ENCODE results near the gene SS18L1.

The SS18L1 gene

DNA sequence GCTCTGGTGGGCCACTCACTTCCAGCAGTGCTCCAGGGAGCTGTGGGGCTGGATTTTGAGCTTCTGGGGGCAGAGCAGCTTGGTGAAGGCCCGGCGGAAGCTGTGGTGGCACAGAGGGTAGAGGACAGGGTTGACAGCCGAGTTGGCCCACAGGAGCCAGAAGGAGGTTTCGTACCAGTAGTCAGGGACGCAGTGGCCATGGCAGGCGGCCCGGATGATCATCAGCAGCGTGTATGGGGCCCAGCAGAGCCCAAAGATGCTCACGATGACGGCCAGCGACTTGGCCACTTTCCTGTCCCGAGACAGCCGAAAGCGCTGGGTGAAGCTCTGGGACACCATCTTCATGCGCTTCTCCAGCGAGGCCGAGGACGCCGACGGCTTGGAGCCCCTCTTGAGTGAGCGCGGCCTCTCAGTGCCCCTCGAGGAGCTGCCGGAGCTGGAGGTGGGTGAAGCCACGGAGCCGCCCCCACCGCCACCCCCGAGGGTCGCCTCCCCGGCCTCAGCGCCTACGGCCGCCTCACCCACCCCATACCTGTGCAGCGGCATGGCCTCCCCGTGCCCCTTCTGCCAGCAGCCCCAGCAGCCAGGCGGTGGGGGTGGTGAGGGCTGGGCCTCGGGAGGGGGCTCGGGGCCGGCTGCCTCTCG lies 72.5 kb downstream of the SS18L1 start:
- no peak for FAIRE-seq

DNA sequence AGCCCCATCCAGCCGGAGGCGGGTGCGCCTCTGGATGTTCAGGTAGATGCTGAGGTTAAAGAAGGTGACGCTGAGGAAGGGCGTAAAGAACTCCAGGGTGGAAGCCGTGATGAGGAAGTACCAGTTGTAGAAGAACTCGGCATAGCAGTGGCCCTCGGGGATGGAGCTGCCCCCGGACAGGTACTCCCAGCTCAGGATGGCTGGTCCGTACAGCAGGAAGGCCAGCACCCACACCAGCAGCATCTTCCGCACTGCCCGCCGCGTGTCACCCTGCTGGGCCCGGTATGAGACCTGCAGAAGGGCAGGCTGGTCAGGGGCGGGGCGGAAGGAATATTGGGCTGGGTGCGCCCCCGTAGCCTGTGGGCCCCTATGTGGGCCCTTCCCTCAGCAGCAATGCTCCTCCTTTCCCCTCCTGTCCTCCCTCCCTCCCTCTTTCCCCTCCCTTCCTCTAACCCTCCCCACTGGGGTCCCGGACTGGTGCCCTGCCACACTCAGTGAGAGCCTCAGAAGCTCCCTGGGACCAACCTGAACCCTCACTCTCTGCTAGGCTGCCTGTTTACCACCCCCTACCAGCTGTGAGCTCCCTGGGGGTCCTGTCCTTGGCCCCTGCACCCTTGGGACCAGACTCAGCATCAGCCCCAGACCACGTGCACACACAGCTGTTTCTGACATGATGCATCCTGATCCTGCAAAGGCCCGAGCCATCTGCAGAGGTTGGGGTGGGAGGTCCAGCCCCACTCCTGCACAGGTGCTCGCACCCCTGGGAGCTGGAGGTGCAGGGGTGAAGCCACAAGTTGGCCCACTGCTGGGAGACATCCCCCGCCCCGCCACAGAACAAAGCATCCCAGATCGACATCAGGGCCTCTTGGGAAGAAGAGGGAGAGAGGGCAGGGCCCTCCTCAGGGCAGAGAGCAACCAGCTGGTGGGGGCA lies 73.3 kb downstream of the SS18L1 start:
- FAIRE-seq: no peak

DNA sequence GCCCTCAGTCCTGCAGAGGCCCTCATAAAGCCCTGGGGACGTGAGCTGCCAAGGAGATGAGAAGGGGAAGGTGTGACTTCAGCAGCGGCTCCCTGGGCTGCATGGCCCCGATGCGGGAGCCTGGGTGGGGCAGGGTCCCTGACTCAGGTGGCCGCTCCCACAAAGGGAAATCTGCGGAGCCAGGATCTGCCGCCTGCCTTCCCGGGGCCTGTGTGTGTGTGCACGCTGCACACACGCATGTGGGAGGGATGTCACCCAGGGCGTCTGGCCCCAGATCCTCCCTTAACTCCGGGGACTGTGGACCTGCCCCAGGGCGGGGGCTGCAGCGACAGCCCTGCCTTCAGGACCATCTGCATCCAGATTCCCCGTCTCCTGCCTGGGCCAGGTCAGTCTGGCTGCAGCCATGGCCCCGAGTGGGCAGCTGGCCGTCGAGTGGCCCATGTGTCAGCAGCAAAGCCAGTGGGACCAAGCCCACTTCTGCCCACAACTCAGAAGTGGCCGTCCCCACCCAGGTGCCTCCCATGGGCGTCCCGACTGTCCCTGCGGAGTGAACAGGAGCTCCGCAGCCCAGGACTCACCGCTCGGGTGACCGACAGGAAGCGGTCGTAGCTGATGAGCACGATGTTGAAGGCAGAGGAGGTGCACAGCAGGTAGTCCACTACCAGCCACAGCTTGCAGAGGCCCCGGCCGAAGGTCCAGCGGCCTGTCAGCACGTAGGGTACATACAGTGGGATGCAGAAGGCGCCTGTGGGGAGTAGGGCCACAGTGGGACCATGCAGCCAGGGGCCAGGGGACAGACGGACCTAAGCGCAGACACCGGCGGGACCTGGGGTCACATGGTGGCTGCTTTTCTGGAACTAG lies 74.6 kb downstream of the SS18L1 start:
- FAIRE-seq: no peak

DNA sequence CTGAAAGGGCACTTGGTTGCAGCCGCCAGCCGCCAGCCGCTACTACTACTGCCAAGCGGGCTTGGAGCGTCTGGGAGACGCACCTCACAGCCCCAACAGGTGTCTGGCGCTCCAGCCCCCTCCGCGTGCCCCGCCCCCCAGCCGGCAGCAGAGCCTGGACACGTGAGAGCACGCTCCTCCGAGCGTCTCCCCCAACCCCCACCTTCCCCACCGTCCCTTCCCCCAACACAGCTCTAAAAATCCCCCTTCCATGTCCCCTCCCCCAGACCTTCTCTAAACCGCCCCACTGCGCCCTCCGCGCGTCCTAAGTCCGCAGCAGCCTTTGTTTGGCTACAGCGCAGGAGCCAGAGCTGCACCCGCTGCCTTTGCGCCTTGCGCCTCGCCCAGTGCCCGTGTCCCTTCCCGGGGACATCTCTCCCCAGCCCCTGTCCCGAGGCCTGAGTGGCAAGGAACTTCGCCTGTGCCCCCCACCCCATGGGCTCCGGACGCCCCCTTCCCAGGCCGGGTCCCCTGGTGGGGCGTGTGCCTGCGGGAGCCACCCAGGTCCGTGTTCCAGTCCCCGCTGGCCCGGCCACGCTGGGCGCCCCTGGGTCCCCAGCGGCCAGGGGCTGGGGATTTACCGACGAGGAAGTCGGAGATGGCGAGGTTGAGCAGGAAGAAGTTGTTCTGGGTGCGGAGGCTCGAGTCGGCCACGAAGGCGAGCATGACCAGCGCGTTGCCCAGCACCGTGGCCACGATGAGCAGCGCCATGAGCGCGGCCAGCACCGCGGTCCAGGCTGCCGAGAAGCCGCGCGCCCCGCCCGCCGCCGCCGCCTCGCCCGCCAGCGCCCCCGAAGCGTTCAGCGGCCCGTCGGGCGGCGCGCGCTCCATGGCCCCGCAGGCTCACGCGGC lies 75.8 kb downstream of the SS18L1 start:
- FAIRE-seq: no peak

DNA sequence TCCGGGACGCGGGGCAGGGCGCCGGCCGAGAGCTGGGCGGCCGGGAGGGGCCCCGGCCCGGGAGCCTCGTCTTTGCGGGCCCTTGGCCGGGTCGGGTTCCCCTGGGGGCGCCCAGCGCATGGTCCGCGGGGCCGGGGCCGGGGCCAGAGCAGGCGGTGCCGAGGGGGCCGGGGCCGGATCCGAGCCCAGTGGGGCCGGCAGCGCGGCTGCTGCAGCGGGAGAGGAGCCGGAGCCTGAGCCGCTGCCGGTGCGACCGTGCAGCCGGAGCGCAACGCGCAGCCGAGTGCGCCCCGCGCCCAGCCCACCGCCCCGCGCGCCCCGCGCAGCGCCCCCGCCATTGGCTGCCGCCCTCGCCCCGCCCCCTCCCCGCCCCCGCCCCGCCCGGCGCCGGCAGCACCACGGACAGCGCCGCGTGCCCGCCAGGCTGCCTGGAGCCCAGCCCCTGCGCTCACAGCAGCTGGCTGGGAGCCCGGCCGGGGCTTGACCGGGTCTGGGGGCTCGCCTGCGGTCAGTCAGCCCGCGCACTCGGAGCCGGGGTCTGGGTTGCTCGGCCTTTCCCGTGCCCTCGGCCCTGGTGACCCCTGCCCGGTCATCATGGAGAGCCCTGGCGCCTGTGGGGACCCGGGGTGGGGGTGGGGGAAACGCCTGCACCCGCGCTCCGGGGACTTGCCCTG lies 76.6 kb downstream of the SS18L1 start, which contains the start of gene HRH3:
Gene HRH3 (minus strand): TSS at position 287 of the 674 bp plus-strand sequence. CDS start 308 bp downstream, outside the sequence.
- FAIRE-seq: no peak

DNA sequence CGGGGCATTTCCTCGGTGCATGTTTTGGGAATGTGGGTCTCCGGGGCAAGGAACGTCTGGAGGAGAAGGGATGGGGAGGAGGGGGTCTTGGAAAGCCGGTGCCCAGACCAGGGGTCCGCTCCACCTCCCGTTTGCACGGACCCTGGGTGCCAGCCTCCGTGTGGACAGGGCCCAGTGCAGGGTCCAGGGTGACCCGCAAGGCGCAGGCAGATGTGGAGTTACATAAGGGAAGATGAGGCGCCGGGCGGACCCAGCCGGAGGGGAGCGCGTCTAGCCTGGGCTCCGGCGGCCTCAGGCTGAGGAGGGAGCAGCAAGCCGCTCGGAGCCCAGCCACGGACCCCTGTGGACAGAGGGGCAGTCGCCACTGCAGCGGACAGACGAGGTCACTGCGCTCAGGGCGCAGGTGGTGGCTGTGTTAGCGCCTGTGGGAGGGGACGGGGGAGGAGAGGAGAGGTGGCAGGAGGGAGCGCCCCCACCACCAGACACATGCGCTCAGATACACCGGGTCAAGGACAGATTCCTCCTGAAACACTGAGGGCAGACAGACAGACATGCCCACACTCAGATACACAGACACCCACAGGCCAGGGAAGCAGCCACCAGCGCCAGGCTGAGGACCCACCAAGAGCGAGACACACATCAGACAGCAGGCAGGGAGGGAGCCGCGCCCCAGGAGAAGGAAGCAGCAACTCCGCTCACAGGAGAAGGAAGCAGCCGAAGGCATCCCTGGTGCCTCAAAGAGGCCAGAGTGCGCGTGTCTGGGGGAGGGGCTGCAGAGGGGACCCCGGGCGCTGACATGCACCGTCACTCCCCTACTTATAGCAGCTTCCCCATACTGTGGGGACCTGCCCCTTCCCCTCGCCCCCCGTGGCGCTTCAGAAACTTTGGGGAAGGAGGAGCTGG lies 77.3 kb downstream of the SS18L1 start:
- FAIRE-seq: no peak

DNA sequence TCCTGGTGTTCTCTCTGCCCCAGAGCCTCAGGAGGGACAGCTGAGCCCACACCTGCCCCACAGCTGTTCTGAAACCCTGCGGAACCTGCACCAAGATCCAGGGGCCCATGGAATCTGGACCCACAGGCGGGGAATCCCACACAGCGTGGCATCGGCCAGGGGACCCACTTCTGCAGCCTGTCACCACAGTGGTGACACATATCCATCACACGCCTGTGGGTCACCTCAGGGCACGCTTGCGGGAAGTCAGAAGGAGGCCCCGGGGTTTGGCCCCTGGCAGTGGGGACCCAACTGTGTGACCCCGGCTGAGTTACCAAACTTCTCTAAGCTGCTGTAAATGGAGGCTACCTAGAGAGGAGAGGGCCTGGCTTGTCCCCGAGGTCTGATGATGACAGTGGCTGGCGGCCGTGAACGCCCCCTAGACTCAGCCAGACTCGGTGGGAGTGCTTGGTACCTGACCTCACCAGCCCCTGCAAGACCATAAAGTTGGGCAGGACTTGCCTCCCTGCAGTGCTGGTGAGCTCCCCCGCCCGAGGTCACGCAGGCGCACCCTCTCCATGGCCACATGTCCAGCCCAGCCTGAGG lies 78.8 kb downstream of the SS18L1 start:
- FAIRE-seq: no peak

DNA sequence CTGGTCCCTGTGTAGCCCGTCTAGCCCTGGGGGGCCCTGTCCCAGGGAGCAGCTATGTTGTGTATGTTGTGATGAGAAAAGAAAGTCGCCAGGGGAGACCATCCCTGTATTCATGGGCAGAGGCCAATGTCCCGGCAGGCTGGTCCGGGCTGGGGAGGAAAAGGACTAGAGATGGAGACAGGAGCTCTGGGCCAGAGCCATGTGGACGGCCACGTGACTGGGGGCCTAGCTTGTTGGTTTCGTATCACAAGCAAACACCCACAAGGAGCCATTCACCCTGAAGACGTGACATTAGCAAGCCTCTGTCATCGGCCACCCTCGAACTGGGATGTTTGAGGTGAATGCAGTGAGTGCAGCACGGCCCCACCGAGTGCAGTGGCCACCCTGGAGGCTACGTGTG lies 79.4 kb downstream of the SS18L1 start:
- no peak for FAIRE-seq

DNA sequence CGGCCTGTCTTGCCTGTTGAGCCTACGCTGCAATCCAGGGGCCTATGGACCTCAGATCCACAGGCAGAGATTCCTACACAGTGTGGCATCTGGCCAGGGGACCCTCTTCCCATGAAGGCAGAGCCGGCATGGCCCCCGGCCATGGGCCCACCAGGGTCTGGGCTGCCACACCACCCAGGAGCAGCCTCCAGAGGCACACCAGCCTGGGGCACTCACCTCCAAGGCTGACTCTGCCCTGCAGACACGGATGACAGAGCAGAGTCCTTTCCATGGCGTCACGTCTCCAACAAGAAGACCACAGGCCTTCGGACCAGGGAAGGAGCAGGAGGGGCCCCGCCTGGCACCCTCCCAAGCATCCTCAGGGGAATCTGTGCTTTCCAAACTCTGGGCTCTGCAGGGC lies 80.0 kb downstream of the SS18L1 start:
- no peak for FAIRE-seq

DNA sequence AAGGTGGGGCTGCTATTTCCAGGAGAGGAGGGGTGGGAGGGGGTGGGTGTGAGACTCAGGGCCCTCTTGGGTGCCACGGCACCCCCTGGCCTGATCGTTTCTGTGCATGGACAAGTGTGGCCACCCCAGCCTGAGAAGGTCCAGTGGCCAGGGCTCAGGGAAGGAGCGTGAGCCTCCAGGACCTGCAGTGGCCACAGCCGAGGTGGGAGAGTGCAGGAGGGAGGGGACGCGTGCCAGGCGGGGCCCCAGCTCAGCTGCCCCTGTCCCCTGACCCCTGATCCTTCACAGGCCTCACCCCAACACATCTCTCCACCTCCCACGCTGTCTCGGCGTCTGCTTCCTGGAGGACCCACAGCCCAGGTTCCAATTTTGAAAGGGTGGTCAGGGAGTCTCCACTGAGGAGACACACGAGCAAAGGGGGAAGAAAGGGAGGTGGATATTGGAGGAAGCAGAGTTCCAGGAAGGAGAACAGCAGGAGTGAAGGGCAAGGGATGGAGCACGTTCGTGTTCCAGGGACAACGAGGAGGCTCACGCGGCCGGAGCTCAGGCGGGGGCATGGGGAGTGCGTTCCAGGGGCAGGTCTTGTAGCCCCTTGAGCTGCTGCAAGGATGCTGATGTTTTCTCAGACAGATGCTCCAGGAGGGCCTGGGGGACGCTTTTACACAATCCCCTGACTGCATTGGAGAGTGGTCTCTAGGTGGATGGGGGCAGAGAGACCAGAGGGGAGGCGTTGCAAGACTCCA lies 80.7 kb downstream of the SS18L1 start:
- no peak for FAIRE-seq

DNA sequence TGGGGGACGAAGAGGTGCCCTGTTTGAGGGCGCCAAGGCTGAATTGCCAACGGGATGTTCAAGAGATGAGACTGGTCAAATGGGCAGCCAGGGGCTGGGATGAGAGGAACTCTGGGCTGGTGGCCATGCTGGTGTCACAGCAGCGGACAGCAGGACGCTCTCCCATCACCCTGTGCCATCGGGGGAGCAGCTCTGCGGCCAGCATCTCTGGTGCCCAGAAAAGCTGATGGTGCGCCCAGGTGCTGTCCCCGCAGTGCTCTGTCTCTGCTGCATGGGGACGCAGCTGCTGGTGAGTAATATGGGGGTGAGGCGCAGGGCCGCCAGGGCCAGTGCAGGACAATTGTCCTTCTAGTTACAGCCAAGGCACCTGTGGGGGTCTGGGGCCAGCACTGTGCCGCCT lies 81.5 kb downstream of the SS18L1 start:
- no peak for FAIRE-seq

DNA sequence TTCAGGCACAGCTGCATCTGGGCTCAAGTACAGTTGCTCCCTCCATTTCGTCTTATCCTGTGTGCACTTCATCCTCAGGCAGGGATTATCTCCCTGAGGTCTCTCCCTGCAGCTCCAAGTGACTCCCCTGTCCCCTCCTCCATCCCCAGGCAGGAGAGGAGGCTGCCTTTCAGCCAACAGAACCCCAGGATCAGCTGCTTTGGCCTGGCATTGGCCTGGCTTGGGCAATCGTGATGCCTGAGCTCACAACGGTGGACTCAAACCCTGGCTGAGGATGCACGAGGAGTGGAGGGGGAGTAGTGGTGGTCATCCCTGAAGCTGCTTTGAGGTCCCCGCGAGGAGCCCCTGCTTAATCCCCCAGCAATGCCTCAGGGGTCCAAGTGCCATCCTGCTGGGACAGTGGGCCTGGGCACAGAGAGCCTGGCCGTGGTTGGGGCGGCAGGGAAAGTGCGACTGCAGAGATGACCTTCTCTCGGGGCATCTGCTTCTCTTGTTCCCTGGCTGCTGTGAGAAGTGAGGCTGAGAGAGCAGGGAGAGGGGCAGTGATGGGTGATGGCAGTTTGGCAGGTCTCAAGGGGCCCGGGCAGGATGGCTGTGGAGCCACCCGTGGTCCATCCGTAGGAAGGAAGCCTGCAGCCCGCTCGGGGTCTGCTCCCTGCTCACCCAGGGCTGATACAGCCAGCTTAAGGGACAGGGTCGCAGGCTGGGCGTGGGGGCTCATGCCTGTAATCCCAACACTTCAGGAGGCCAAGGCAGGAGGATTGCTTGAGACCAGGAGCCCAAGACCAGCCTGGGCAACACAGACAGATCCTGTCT lies 82.5 kb downstream of the SS18L1 start:
- no peak for FAIRE-seq

DNA sequence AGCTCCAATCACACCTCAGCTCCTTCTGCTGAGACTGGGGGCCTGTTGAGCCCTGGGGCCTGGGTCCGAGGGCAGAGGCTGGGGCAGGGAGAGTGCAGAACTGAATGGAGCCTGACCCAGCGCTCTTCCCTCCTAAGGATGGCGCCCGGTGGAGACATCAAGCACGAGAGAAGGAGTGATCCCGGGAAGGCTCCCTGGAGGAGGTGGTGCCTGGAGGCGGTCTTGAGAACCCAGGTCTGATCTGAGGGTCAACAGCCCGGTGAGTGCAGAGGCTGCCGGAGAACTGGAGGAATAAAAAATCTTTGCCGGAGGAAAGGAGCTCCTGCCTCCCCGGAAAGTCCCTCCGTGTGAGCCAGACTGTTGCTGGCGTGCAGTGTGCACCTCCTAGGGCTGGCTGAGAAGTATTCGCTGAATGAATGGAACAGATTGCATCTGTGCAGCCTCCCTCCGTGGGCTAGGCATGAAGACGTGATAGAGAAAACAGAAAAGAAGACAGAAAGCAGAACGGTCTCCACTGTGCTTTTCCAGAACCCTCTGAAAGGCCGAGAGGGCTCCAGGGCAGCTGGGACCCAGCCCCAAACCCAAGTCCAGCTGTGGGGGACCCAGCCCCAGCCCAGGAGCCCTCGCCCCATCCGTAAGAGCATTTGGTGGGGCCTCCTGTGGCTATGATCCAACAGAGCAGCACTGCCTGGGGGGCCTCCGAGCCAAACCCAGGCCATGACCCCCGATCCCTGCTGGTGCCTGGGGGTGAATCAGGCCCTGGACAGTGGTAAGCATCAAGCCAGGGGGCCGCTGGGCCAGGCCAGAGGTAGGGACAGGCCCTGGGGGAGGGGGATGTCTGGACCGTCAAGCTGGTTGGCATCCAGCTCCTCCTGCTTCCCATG lies 83.4 kb downstream of the SS18L1 start:
- no peak for FAIRE-seq

DNA sequence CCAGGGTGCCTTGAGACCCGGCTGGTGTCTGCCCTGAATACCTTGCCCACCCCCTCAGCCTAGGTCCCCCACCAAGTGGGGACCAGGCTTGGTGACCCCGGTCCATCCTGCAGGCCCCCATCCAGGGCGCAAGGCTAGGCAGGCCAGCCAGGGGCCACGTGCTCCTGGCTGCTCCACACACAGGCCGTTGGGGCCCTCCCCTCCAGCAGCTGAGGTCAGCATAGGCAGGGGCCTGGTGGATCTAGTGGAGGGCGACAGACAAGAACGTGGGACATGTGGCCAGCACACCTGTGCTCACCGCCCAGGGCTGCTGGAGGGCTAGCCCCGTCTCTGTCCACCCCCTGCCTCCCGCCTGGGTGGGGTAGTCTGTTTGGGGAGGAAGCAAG lies 84.0 kb downstream of the SS18L1 start:
- no peak for FAIRE-seq

DNA sequence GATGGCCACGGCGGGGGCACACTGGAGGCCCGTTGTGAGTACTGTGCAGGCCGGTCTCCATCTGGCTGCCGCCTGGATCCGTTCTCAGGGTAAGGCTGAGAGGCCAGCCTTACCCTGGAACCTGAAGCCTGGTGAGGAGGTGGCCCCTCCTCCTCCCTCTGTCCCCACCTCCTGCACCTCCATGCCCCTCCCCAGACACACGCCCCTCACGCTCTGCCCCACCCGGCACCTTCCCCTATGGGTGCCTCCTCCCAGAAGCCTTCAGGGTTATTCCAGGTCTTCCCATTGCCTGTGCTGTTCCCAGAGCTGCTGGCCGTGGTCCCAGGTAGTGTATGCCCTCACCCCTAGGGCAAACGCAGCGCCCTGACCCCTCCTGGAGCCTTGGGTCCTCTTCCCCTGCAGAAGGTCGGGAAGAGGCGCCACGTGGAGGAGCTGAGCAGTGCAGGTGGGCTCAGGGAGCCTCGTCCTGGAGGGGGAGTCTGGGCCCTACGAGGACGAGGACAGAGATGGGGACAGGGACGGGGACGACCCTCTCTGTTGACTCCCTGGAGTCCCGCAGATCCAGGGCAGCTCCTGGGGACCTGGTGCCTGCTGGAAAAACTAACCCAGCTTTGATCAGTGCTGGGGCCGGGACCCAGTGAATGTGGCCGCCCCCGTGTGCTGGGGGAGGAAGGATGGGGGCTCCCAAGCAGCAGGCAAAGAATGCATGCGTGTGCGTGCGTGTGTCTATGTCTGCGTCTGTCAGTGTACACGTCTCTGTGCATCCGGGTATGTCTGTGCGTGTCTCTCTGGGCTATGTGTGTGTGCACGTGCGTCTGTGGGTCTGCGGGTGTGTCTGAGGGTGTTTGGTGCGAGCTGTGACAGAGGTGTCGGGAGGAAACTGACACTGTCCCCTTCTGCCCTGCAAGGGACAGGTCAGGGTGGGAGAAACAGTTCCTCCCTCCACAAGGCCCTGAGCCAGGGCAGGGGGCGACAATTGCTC lies 84.7 kb downstream of the SS18L1 start:
- no peak for FAIRE-seq

DNA sequence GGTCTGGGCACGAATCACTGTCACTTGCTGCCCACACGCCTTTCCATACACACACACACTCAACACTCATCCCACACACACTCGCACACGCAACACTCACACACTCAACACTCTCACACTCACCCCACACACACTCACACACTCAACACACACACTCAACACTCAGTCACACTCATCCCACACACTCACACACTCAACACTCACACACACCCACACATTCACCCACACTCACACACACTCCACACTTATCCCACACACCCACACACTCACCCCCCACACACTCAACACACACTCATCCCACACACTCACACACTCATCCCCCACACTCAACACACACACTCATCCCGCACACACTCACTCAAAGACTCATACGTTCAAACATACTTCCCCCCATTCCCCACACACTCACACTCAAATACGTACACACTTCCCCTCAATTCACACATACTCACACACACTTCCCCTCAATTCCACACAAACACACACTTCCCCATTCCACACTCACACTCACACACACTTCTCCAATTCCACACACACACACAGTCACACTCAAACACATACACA lies 85.5 kb downstream of the SS18L1 start:
- no peak for FAIRE-seq

Data from A204.1 (cell line).